Measurements from ENCODE around the gene SOCS7.

The SOCS7 gene

GRCh38 chr17:38343608-38344419 is 7.8 kb upstream of the SOCS7 start, which contains the start of gene GPR179:
GPR179 (minus strand) TSS chr17:38343956; CDS start chr17:38343789, 167 bp downstream.
- no peak for DNase-seq (ENCODE audit: extremely low read depth, low read depth)
- no peak for TF ChIP-seq CTCF (IDR thresholded peaks at IDR 0.05; ENCODE audit: low read depth, low read length, missing control alignments)
- H3K4me3 ChIP-seq (replicated peaks; ENCODE audit: low read depth, low read length), result no peak within 1 kb of the TSS

GRCh38 chr17:38344420-38344745 is 7.3 kb upstream of the SOCS7 start:
- DNase-seq (ENCODE audit: extremely low read depth, low read depth), result no peak
- TF ChIP-seq CTCF (IDR thresholded peaks at IDR 0.05; ENCODE audit: low read depth, low read length, missing control alignments), result no peak

GRCh38 chr17:38345743-38346142 is 5.9 kb upstream of the SOCS7 start:
- no peak overlapping the region for H3K4me3 ChIP-seq (replicated peaks; ENCODE audit: low read depth, low read length)
- DNase-seq (ENCODE audit: extremely low read depth, low read depth), result no peak
- no peak for TF ChIP-seq CTCF (IDR thresholded peaks at IDR 0.05; ENCODE audit: low read depth, low read length, missing control alignments)

More at GRCh38 chr17:38344420-38344745, 7.3 kb upstream of the SOCS7 start:
- H3K4me3 ChIP-seq (replicated peaks; ENCODE audit: low read depth, low read length), result no peak overlapping the region

GRCh38 chr17:38349097-38349730 is 2.4 kb upstream of the SOCS7 start:
- H3K4me3 ChIP-seq (replicated peaks; ENCODE audit: low read depth, low read length), result no peak overlapping the region
- DNase-seq (ENCODE audit: extremely low read depth, low read depth), result peak; percentile 72
- TF ChIP-seq CTCF (IDR thresholded peaks at IDR 0.05; ENCODE audit: low read depth, low read length, missing control alignments), result peak; percentile 99

- H3K4me3 ChIP-seq (replicated peaks; ENCODE audit: low read depth, low read length), result no peak overlapping the region
- no peak for DNase-seq (ENCODE audit: extremely low read depth, low read depth)
- TF ChIP-seq CTCF (IDR thresholded peaks at IDR 0.05; ENCODE audit: low read depth, low read length, missing control alignments), result no peak
These were observed 1.6 kb upstream of the SOCS7 start for GRCh38 chr17:38350035-38350434.

GRCh38 chr17:38352245-38353085 is 821 bp downstream of the SOCS7 start:
- H3K4me3 ChIP-seq (replicated peaks; ENCODE audit: low read depth, low read length), result peak overlapping the region; percentile 69
- TF ChIP-seq CTCF (IDR thresholded peaks at IDR 0.05; ENCODE audit: low read depth, low read length, missing control alignments), result no peak
- DNase-seq (ENCODE audit: extremely low read depth, low read depth), result no peak
